ENCODE data around the gene COL9A2.

DNA sequence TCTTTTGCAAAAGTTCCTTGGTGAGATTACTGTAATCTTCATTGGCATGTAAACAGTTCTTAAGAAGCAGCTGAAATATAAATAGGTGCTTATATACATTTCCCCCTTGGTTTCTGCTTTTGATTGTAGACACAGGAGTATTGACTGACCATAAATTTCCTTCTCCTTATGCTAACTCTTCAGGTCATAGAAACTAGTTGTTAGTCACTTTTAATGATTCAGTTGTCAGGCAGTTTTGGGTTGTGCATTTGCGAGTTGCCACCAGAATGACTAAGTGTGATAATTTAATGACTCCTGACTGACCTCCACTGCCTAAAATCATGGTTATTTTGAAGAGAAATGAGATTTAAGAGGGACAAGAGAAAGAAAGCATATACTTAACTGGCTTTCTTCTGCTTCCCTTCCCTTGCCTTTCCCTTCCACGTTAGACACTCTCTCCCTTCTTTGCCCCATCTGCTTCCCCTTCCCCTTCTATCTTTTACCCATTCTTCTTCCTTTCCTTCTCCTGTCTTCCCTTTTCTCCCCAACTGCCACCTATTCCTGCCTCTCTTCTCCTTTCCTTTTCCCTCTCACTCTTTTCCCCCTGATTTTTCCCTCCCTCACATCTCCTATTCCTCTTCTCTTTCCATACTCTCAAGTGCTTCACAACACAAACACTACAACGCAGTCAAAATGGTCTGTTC is 46.8 kb downstream of the COL9A2 start:
- TF ChIP-seq, protein P1, sequence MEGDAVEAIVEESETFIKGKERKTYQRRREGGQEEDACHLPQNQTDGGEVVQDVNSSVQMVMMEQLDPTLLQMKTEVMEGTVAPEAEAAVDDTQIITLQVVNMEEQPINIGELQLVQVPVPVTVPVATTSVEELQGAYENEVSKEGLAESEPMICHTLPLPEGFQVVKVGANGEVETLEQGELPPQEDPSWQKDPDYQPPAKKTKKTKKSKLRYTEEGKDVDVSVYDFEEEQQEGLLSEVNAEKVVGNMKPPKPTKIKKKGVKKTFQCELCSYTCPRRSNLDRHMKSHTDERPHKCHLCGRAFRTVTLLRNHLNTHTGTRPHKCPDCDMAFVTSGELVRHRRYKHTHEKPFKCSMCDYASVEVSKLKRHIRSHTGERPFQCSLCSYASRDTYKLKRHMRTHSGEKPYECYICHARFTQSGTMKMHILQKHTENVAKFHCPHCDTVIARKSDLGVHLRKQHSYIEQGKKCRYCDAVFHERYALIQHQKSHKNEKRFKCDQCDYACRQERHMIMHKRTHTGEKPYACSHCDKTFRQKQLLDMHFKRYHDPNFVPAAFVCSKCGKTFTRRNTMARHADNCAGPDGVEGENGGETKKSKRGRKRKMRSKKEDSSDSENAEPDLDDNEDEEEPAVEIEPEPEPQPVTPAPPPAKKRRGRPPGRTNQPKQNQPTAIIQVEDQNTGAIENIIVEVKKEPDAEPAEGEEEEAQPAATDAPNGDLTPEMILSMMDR (IDR thresholded peaks at IDR 0.05) = no peak
- no peak for TF ChIP-seq ZFX (IDR thresholded peaks at IDR 0.05; ENCODE audit: borderline replicate concordance)
